ENCODE results near the gene ISM1. TPM values are rescaled to one million over a fixed set of nuclear protein-coding genes. Genes with fewer than 3 reads are reported as not detected.

Gene ISM1
- total and polyA plus RNA-seq, 2 of the 13 experiments (the other 11 are each of a cell fraction or from before 2014, with no cell fraction given): 0.40 to 1.4 TPM

DNA sequence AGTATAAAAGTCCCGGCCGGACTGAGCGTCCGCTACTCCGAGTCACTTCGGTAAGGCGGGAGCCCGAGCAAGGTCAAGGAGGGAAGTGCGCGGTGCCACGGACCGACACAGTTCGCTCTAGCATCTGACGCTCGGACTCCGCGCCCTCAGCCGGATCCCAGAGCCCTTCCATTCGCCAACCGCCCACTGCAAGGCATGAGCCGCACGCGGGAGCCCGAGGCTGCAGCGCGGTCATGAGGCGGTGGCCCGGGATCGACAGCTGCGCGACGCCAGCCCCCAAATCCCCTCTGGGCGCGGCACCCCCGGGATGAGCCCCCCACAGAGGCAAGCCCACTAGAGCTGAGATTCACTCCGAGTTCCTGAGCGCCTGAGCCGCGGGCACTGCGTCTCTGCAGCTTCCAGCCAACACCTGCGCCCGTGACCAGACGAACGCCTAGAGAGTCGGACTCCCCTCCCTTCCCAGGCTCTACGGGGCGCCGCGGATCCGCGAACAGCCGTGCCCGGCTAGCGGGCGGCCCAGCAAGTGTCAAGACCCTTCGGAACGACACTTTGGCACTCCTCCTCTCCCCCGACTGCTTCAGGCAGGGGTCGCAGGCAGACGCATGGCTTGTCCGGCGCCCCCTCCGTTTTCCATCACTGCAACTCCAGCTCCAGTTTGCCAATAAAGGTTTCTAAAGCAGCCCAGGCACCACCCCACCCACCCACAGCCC lies 725 bp upstream of the ISM1 start (continued):
- TF ChIP-seq U2AF2 (IDR thresholded peaks at IDR 0.05; ENCODE audit: low read depth, low read length) (no peak), THAP9 (CRISPR knock-in tag; IDR thresholded peaks at IDR 0.05; ENCODE audit: borderline replicate concordance) (peak; percentile 50), ZNF350 (CRISPR knock-in tag; IDR thresholded peaks at IDR 0.05; ENCODE audit: borderline replicate concordance, low read depth) (no peak; the same call in none of the 2 replicates), ARID3A (IDR thresholded peaks at IDR 0.05; ENCODE audit: low read depth, low read length) (no peak), ARNTL (CRISPR knock-in tag; IDR thresholded peaks at IDR 0.05) (peak; percentile 54; the same call in 1 of the 2 replicates), ZNF670 (CRISPR knock-in tag; IDR thresholded peaks at IDR 0.05; ENCODE audit: borderline replicate concordance) (peak; percentile 79; the same call in 1 of the 2 replicates), RXRA (CRISPR knock-in tag; IDR thresholded peaks at IDR 0.05) (peak; percentile 19; the same call in 1 of the 2 replicates), AFF4 (CRISPR knock-in tag; IDR thresholded peaks at IDR 0.05) (no peak), HDAC2 (CRISPR knock-in tag; IDR thresholded peaks at IDR 0.05) (no peak; the same call in 1 of the 2 replicates), MXI1 (IDR thresholded peaks at IDR 0.05; ENCODE audit: borderline replicate concordance, low read depth, low read length) (no peak), HMGA1 (CRISPR knock-in tag; conservative IDR thresholded peaks at IDR 0.05) (no peak), MNT (IDR thresholded peaks at IDR 0.05) (no peak), ZNF574 (CRISPR knock-in tag; IDR thresholded peaks at IDR 0.05) (peak; percentile 70; the same call in 1 of the 2 replicates), HES4 (CRISPR knock-in tag; IDR thresholded peaks at IDR 0.05; ENCODE audit: borderline replicate concordance) (peak; percentile 77; the same call in 1 of the 2 replicates)

All from HepG2 (cell line).